GM18907 (cell line): ENCODE results near the gene OSBP2.

Experiments
- ATAC-seq: cut with Tn5 transposase; IDR thresholded peaks from one replicate; pipeline ENCODE4 v1.9.1; 2021; ENCODE audit warnings: mild to moderate bottlenecking, moderate library complexity; ENCODE audit not compliant: unreplicated experiment

The OSBP2 gene

GRCh38 chr22:30802202-30803166 lies 107.8 kb downstream of the OSBP2 start:
- ATAC-seq = peak; percentile 55

- no peak for ATAC-seq
Observed at GRCh38 chr22:30803679-30804078, 109.0 kb downstream of the OSBP2 start.

- ATAC-seq = no peak
Observed at GRCh38 chr22:30804626-30805025, 110.0 kb downstream of the OSBP2 start.

- no peak for ATAC-seq
Observed at GRCh38 chr22:30806391-30806861, 111.8 kb downstream of the OSBP2 start.

- no peak for ATAC-seq
Observed at GRCh38 chr22:30809086-30809485, 114.4 kb downstream of the OSBP2 start.

GRCh38 chr22:30810105-30810504 lies 115.4 kb downstream of the OSBP2 start:
- no peak for ATAC-seq

GRCh38 chr22:30813936-30814335 lies 119.3 kb downstream of the OSBP2 start:
- ATAC-seq = no peak

- no peak for ATAC-seq
Observed at GRCh38 chr22:30816413-30816812, 121.7 kb downstream of the OSBP2 start.

- ATAC-seq = no peak
Observed at GRCh38 chr22:30821381-30821780, 126.7 kb downstream of the OSBP2 start.

- no peak for ATAC-seq
Observed at GRCh38 chr22:30821863-30822215, 127.2 kb downstream of the OSBP2 start.

GRCh38 chr22:30822216-30823014 lies 127.7 kb downstream of the OSBP2 start:
- no peak for ATAC-seq

GRCh38 chr22:30823015-30823370 lies 128.3 kb downstream of the OSBP2 start:
- ATAC-seq = no peak

GRCh38 chr22:30824096-30824495 lies 129.4 kb downstream of the OSBP2 start:
- no peak for ATAC-seq

GRCh38 chr22:30824711-30825110 lies 130.0 kb downstream of the OSBP2 start:
- no peak for ATAC-seq

- ATAC-seq = no peak
Observed at GRCh38 chr22:30825711-30826505, 131.2 kb downstream of the OSBP2 start.

GRCh38 chr22:30826670-30827355 lies 132.1 kb downstream of the OSBP2 start:
- ATAC-seq = no peak

- ATAC-seq = no peak
Observed at GRCh38 chr22:30827646-30828045, 133.0 kb downstream of the OSBP2 start.

- ATAC-seq = no peak
Observed at GRCh38 chr22:30828187-30829155, 133.8 kb downstream of the OSBP2 start.

GRCh38 chr22:30829901-30830550 lies 135.4 kb downstream of the OSBP2 start:
- ATAC-seq = no peak
